GM12878 (cell line): ENCODE measurements around the gene LDLRAD4. TPM values are rescaled to one million over a fixed set of nuclear protein-coding genes. Genes with fewer than 3 reads are reported as not detected.

Experiments used
- CREB1 ChIP-seq: IDR thresholded peaks from 2 replicates; pipeline ENCODE4 v1.6.1; 2012; ENCODE audit warnings: low read depth, mild to moderate bottlenecking, inconsistent platforms
- E4F1 ChIP-seq: fragments of 450-650 bp; IDR thresholded peaks from 2 replicates; pipeline ENCODE4 v1.6.1; 2018; ENCODE audit warnings: borderline replicate concordance, mild to moderate bottlenecking; ENCODE audit not compliant: partially characterized antibody
- EGR1 ChIP-seq, 2 experiments: IDR thresholded peaks; 1 replicate in 1 of 2; 2 replicates in 1 of 2; pipeline ENCODE4 v1.6.1; 2011 to 2012; ENCODE audit warnings: low read depth in 2 of 2, low read length in 2 of 2, borderline replicate concordance in 1 of 2, mild to moderate bottlenecking in 1 of 2, moderate library complexity in 1 of 2
- KLF5 ChIP-seq: fragments of 450-650 bp; IDR thresholded peaks from 2 replicates; pipeline ENCODE4 v1.6.1; 2014; ENCODE audit warnings: mild to moderate bottlenecking; ENCODE audit not compliant: partially characterized antibody
- POLR2AphosphoS2 ChIP-seq: IDR thresholded peaks from 2 replicates; pipeline ENCODE4 v1.6.1; 2011; ENCODE audit warnings: low read depth, mild to moderate bottlenecking, low read length, improper control_type of control experiment, moderate library complexity
- RUNX3 ChIP-seq: IDR thresholded peaks from 2 replicates; pipeline ENCODE4 v1.6.1; 2012; ENCODE audit warnings: low read length, inconsistent platforms
- ZBTB11 ChIP-seq: fragments of 450-650 bp; formaldehyde crosslinking; IDR thresholded peaks from 2 replicates; pipeline ENCODE4 v1.5.0; 2022; ENCODE audit warnings: mild to moderate bottlenecking, missing genetic modification characterization
- polyA plus RNA-seq, 11 experiments: library from polyadenylated mRNA; depleted of rRNA in 4 of 11; unstranded in 6 of 11; stranded (reverse) in 5 of 11; fragments of >200 nt; fragmentation: Nextera tagmentation in 4 of 11; fragmentation: Illumina TruSeq in 1 of 11; extraction: Ambion mirVana in 4 of 11; extraction: Trizol in 1 of 11; gene quantifications; 1 replicate in 1 of 11; 2 replicates in 10 of 11; pipeline versions ENCODE4 v1.2.1 to v1.2.3, GENCODE V29; 2011 to 2016; ENCODE audit warnings: inconsistent platforms in 2 of 11, missing spikeins in 2 of 11, low read depth in 1 of 11
- total RNA-seq, 4 experiments: library from RNA; depleted of rRNA in 3 of 4; stranded (reverse); fragments of >200 nt in 3 of 4; fragmentation: Illumina TruSeq in 1 of 4; extraction: Trizol in 1 of 4; gene quantifications; 2 replicates each; pipeline versions ENCODE4 v1.2.1 to v1.2.3, GENCODE V29; 2013 to 2021
- TF ChIP-seq, protein P1 (sequence below): fragments of 150-350 bp; IDR thresholded peaks from 2 replicates; pipeline ENCODE4 v1.6.1; 2016; ENCODE audit warnings: low read depth, low read length

The LDLRAD4 gene
- total and polyA plus RNA-seq, 10 of the 15 experiments (the other 5 are each of a cell fraction or from before 2014, with no cell fraction given), result 2.7 to 16.8 (median 11.2) TPM

- TF ChIP-seq, protein P1, sequence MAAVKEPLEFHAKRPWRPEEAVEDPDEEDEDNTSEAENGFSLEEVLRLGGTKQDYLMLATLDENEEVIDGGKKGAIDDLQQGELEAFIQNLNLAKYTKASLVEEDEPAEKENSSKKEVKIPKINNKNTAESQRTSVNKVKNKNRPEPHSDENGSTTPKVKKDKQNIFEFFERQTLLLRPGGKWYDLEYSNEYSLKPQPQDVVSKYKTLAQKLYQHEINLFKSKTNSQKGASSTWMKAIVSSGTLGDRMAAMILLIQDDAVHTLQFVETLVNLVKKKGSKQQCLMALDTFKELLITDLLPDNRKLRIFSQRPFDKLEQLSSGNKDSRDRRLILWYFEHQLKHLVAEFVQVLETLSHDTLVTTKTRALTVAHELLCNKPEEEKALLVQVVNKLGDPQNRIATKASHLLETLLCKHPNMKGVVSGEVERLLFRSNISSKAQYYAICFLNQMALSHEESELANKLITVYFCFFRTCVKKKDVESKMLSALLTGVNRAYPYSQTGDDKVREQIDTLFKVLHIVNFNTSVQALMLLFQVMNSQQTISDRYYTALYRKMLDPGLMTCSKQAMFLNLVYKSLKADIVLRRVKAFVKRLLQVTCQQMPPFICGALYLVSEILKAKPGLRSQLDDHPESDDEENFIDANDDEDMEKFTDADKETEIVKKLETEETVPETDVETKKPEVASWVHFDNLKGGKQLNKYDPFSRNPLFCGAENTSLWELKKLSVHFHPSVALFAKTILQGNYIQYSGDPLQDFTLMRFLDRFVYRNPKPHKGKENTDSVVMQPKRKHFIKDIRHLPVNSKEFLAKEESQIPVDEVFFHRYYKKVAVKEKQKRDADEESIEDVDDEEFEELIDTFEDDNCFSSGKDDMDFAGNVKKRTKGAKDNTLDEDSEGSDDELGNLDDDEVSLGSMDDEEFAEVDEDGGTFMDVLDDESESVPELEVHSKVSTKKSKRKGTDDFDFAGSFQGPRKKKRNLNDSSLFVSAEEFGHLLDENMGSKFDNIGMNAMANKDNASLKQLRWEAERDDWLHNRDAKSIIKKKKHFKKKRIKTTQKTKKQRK, result no peak
- TF ChIP-seq ZBTB11 (CRISPR knock-in tag) (no peak), RUNX3 (no peak), KLF5 (no peak), CREB1 (no peak), POLR2AphosphoS2 (no peak), E4F1 (no peak), EGR1 (IDR thresholded peaks at IDR 0.05; ENCODE audit: borderline replicate concordance in 1 of 2, low read depth in 2 of 2, low read length in 2 of 2) (no peak)
Observed at GRCh38 chr18:13516855-13517254, 298.3 kb downstream of the LDLRAD4 start (continued).
